ENCODE results near the gene CYP26B1.

Gene CYP26B1

DNA sequence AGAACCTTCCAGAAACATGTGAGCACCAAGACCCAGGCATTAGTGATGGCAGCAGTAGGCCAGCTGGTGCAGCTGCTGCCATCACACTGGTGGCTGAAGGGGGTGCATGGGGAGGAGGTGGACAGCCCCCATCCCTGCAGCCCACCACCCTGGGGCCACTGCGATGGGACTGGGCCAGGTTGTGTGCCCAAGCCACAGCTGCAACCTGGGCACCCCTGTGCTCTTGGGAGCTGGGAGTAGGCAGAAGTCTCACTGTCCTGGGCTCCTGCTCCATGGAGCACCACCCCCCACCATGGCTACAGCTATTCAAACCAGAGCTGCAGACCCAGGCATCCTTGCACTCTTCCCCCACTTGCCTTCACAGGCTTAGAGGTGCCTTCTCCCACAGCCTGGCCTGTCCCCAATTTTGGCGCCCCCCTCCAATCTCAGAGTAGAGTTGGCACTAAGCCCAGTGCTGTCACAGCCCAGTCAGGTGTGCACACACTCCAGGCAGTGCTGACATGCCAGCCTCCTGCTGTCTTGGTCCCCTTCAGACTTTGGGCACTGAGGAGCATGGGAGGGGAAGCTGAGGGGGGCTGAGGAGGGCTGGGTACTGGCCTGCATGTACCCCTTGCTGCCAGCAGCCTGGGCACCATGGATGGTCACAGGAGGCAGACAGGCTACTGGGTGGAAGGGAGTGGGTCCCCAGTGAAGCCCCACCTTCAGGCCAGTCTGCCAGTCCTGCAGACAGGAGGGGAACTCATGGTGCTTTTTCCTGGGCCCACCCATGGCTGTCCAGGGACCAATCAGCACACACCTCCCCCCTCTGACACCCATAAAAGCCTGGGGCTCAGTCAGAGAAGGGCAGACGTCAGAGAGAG lies 67.1 kb downstream of the CYP26B1 start:
- DNase-seq = no peak

Measured in T-helper 9 cell (primary cell).